Measurements from ENCODE around the gene AP2A2.

Gene AP2A2

DNA sequence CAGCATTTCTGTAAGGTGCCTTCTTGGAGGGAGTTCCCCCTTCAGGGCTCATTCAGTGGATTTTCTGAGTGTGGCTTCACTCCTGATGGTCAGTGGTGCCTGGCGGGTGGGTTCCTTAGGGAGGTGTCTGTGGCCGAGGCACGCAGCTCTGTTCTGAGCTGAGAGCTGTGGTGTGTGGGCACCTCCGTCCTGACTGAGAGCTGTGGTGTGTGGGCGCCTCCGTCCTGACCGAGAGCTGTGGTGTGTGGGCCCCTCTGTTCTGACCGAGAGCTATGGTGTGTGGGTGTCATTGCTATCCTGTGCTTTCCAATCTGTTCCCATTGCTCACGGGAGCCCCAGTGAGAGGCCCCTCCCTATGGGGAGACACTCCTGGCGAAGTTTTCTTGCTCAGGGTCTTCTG, 71.0 kb downstream of the AP2A2 start:
- no peak for DNase-seq (ENCODE audit: low read depth)

DNA sequence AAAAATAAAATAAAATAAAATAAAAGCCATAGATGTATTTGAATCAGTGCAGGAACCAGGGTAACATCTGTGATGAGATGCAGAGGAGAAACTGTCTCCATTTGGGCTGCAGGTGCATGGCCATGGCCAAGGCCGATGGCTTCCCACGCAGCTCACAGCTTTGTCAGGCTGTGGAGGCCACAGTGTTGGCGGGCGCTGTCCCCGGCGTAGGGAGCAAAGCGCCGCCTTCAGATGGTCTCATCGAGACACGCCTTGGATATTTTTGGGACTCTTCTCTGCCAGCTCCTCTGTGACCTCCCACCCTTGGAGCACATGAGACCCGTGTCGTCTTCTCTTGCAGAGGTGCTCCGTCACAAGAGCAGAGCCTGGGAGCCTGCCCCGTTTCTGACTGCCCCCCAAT, 72.2 kb downstream of the AP2A2 start:
- no peak for DNase-seq (ENCODE audit: low read depth)

DNA sequence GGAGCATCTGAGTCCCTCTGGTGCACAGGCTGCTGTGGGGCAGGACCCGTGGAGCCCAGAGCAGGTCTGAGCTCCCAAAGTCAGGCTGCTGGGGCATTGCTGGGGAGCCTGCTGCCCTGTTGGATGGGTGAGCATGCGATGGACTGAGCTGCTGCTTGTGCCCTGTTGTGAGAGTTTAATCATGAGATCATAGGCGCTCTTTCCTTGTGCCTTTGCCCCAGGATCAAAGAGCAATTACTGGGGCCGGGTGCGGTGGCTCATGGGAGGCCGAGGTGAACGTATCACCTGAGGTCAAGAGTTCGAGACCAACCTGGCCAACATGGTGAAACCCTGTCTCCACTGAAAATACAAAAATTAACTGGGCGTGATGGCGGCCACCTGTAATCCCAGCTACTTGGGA, 73.3 kb downstream of the AP2A2 start:
- DNase-seq (ENCODE audit: low read depth) = no peak

DNA sequence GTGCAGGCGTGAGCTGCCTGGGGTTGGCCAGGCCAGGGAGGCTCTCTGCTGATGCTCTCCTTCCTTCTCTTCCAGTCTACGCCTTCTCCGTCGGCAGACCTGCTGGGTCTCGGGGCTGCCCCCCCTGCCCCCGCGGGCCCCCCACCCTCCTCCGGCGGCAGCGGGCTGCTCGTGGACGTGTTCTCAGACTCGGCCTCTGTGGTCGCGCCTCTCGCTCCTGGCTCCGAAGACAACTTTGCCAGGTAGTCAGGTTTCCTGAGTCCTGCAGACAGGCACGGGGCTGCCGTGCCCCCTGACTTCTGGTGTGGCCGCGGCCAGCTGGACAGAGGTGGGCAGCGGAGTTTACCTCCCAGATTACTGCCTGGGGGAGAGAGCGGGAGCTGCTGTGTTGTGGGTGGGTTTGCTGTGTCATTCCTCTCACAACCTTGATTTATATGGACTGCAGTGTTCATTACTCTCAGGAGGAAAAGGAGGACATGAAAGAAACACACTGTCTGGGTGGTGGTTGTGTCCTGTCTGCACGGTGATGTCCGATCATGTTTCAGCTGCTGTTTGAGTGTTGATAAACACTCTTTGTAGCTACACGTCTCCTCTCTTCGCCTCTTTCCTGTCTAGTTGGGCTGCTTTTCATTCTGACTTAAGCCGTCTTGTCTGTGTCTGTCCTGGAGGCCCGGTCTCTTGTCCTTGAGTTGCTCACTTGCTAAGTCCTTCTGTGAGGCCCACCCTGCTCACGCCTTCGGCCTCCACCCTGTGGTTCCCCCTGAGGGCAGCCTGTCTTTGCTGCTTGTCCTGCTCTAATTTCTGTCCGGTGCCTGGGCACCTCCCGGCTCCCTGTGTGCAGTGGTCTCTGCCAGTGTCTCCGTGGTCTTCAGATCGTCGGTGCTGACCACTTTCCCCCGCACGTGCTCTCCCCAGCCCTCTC, 74.9 kb downstream of the AP2A2 start:
- DNase-seq (ENCODE audit: low read depth) = no peak

DNA sequence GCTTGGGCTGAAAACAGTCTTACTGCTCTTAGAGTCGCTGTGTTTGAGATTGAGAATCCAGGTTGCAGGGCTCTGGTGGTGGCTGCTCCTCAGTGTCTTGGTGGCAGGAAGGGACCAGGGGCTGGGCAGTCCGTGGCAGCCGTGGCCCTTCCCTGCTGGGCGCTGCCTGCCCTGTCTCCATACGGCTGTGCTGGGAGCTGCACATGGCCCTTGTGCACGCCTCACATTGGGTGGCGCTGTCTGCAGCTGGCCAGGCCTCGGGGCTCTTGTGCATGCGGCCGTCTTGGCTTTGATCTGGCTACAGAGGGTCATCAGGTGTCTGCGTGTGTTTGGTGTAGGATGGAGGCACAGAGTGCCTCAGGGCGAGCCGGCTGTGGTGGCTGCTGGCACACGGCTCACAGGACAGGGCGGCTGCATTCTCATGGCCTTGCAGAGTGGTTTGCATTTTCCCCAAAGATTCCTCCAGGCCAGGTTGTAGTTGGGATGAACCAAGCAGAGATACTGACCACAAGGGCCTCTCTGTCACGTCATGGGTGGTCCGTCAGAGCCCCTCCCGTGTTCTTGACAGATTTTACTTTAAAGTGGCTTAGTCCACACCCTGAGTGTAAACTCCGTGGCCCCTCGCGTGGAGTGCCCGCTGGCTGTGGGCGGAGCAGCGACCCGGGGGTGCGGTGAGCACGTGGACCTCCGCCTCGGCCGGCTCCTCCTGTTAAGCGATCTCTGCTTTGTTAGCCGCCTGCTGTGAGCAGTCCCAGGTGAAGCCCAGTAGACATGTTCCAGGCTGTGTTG, 76.1 kb downstream of the AP2A2 start:
- DNase-seq (ENCODE audit: low read depth) = no peak

DNA sequence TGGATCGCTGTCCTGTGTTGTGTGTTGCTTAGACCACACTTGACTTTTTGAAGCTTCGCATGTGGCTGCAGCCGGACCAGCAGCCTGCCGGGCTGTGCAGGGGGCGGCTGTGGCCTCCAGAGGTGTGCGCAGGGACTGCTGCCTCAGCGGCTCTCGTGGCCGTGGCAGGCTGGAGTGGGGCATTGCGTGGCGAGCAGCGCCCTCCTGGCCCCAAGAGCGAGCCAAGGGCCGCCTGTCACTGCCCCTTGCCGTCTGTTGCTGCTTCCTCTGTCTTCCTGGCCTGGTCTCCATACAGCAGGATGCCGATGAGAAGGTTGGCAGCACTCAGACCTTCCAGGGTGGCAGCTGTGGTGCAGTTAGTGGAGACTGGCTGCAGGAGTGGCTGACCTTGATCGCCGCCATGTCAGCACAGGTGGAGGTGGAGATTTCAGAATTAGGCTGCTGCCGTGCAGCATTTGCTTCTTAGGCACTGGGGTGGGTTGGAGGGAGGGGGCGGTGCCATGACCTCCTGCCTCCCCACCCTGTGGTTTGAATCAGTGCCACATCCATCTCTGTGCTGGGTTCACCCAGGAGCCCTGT, 76.8 kb downstream of the AP2A2 start:
- DNase-seq (ENCODE audit: low read depth) = no peak

DNA sequence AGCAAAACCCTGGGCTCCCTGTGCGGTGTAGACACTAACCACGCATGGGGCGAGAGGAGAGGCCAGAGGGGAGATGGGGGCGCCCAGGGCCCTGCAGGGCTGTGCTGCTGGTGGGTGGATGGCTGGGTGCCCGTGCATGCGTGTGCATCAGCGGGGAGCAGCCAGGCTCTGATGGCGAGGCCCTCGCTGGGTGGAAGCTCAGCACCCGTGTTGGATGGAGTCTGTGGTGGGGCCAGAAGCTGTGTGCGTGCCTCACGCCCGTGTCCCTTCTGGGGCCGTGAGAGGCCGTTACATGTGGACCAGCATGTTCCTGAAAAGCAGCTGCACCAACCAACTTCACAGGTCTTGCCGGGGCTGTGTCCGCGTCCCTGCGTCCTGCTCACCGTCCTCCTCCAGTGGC, 77.5 kb downstream of the AP2A2 start:
- DNase-seq (ENCODE audit: low read depth) = no peak

DNA sequence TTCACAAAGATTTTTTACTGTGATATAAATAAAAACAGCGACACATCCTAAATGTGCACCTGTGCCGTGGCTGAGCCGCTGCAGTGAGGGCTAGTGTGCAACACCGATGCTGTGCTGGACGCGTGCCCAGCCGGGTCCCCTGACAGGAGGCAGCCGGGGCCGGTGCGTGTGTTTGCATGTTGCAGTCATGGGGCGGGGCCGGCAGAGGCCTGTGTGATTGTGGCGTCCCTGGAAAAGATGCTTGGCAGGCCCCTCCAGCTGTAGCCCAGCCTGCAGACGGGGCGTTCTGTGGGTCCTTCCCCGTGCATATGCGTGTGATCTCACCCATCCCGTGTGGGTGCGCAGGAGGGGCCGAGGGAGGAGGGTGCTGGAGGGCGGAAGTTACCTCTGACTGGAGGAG, 80.3 kb downstream of the AP2A2 start:
- DNase-seq (ENCODE audit: low read depth) = no peak

DNA sequence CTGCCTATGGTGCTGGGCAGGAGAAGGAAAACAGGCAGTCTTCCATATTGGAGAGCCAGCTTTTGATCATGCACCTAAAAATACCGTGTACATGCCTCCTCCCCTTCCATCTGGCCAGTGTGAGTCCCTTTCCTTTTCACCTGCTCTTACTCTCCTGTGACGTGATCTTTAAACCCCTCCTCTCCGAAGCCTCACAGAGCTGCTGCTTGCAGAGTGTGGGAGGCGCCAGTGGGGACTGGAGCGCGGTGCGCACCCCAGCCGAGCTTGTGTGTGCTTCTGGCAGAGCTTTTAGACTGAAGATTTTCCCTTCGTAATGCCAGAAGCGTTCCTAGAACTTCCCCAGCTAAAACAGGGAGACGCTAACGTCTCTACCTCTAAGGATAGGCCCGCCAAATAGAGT, 81.1 kb downstream of the AP2A2 start:
- DNase-seq (ENCODE audit: low read depth) = no peak

DNA sequence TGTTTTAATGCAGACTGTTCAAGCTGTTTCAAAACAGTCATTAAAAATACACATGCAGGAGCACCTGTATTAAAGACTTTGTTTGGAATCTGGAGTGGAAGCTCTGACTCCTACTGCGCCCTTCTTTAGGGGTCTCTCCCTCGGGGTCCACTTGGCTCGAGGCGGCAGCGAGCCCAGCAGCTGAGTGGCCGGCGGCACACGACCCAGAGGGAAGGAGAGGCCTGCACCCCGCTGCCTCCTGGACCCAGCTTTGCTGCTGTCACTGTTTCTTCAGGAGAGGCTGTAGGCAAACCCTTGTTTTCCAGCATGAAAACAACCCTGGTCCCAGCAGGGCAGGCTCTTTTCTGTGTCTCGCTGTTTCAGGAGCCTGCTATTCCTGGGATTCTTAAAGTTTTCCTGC, 81.6 kb downstream of the AP2A2 start:
- DNase-seq (ENCODE audit: low read depth) = no peak

DNA sequence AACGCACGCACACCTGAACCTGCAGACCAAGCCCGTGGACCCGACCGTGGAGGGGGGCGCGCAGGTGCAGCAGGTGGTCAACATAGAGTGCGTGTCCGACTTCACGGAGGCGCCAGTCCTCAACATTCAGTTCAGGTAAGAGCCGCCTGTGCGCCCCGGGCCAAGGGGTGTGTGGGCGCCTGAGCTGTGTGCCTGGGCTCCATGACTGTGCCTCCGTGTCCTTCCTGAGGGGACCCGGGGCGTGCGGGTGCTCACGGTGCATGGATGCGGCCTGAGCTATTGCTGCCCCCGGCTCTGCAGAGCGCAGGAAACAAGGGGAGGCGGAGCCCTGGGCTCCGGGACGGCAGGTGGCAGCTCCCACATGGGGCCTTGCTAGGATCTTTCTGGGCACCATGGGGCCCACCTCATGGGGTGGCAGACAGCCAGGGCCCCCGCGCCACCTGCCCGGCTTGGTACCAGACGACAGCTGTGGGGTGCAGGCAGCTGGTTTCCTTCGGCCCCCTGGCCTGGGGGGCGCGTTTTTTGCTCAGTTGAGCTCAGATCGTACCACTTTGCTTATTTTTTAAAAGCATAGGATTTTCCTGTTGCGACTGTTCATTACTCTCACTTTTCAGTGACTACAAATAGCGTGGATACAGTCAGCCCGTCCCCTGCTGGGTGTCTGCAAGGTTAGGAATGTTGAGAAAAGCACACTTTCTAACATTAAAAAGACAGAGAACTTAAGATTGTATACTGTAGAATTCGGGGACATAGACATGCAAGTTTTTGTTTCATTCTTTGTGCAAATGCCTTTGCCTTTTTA, 82.5 kb downstream of the AP2A2 start:
- DNase-seq (ENCODE audit: low read depth) = no peak

DNA sequence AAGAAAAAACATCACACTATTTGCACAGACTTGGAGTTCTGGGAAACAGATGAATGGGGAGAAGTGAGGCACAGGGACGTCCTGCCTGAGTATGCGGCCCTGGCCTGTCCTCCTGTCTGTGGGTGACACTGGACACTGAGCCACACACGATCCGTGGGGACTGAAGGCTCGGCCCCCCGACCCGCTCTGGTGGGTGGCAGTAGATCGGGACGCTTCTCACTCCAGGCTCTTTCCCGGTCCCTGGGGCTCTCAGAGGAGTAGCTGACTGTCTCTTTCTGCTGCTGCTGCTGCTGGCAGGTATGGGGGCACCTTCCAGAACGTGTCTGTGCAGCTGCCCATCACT, 83.1 kb downstream of the AP2A2 start:
- no peak for DNase-seq (ENCODE audit: low read depth)

DNA sequence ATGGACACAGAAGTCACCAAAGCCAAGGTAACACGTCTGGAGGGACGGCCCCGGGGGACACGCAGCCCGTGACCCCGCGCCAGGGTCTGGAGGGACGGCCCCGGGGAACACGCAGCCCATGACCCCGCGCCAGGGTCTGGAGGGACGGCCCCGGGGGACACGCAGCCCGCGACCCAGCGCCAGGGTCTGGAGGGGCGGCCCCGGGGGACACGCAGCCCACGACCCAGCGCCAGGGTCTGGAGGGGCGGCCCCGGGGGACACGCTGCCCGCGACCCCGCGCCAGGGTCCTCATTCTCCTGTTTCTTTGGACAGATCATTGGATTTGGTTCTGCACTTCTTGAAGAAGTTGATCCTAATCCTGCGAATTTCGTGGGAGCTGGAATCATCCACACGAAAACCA, 83.7 kb downstream of the AP2A2 start:
- no peak for DNase-seq (ENCODE audit: low read depth)

DNA sequence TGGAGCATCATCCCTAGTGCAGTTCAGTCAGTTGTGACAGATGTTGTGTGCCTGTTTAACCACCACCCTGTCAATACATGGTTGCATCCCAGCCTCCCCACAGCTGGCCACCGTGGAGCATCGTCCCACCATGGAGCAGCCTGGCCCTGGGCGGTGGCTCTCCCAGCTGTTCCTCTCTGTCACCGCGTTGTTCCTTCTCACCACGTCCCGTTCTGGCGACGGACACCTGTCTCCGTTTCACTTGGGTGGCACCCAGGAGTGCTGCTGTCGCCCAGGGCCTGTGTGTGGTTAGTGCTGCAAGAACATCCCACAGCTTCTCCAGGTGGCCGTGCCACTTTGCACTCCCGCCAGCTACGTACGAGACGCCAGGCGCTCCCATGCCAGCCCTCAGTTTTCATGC, 84.3 kb downstream of the AP2A2 start:
- DNase-seq (ENCODE audit: low read depth) = no peak

DNA sequence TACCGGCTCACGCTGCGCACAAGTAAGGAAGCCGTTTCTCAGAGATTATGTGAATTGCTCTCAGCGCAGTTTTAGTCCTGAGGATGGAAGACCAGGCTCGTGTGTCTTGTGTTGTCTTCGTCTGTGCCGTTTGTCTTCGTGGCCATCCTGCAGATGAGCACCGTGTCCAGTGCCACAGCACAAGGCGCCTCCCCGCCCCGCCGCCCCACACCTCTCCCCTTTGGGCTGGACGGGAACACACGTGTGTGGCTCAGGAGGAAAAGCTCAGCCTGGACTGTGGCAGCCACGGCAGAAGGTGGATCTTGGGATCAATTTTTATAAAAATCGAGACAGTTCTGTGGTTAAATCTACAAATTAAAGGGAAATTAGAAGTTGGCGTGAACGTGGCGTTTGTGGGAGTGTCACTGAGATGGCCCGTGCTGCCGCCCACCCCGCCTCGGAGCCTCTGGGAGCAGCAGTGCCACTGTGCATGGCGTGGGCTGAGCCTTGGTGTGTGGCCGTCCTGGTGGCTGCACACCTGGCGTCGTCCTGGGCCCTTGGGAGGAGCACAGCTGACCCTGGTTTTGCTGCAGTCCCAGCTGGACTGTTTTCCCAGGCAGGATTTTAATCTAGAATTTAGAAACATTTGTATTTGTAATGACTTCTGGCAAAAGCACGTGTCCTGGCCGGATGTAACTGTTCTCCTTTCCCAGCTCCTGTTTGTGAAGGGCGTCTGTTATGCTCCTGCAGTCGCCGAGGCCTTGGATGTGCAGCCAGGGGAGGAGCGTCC, 85.1 kb downstream of the AP2A2 start:
- DNase-seq (ENCODE audit: low read depth) = no peak

DNA sequence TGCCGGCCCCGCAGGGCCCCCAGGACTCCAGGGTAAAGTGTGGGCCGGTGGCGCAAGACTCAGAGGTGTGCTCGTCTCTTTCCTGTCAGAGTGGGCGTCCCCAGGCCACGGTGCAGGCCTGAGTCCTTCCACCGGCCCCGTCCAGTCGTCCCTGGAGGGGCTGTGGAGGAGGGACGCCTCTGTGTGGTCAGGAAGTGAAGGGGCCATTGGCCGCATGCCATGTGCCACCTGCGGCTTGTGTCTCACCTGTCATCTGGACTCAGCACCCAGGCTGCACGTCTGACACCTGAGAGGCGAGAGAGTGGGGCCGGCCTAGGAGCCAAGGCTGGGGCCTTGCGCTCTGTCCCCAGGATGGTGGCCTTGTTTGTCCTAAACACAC, 85.6 kb downstream of the AP2A2 start:
- DNase-seq (ENCODE audit: low read depth) = no peak

DNA sequence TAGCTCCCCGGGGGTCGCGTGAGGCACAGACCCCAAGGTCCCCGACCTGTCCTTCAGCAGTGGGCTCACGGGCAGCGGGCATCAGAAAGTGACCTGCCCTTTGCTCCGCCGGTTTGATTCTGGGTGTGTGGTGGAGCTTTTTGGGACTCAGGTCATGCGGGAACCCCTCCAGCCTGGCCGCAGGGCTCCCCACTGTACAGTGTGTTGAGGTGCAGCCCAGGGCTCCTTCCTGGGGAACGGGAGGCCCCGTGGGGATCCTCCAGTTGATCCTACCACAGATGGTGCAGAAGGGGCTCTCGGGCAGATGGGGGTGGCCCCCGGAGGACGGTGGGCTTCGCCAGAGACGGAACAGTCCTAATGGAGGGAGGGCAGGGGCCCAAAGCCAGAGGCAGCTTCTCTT, 86.6 kb downstream of the AP2A2 start:
- DNase-seq (ENCODE audit: low read depth) = no peak

DNA sequence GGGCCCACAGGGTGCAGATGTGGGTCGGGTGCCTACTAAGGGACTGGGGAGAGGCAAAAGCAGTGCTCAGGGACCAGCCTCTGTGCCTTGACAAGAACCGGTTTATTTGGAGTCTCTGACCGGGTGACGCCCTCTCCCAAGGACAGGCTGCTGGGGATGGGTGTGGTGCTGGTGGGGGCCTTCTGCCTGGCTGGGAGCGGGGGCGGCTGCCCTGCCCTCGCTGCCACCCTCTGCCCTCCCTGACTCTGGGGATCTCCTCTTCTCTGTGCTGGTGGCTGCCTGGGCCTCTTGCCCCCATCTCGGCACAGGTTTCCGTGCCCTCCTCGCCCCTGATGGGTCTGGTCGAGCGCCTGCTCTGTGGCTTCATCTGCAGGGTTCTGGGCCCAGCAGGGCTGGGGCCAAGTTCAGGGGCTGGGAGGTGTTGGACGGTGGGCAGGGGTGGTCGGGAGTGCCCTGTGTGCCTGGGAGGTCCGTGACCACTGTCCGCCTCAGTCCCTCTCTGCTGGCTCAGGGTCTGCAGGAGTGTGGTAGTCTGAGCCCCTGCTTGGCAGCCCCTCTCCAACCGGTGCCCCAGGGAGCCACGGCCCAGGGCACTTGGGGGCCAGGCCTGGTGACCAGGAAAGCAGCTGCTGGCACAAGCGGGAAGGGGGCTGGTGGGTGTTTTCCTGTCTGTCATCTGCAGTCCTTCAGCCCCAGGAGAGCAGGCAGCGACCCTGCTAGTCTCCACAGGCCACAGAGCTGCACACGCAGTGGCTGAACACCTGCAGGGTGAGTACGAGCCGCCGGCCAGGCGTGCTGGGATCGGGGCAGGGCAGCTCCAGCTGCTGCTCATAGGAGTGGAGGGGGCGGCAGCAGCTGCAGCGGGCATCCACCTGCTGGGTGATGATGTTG, 87.3 kb downstream of the AP2A2 start:
- no peak for DNase-seq (ENCODE audit: low read depth)

DNA sequence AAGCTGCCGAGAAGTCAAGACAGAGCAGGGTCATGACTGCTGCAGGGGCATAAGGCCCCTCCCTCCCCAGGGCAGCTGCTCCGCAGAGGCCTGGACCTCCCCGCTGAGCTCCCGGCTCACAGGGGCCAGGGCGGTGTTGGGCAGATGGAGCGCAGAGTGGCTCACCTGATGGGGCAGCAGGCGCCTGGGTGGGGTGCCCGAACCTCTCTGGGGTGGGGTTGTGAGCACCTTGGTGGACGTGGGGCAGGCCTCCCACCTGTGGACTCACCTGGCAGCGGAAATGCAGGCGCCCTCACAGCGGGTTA, 87.9 kb downstream of the AP2A2 start:
- DNase-seq (ENCODE audit: low read depth) = no peak

DNA sequence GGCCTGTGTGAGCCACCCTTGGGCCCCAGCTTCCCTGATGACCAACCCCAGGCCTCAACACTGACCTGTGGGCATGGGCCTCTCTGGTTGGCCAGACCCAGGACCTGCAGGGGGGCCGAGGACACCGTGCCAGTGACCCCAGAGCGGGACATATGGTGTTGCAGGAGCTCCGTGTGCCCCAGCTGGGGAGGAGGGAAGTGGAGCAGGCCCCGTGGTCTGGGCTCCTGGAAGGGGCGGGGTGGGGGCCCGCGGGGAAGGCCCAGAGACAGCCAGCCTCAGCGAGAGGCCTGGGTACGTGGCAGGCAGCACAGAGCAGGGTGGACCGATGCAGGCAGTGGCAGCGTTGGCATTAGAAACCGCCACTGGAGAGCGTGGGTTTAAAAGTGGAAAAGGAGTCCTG, 88.6 kb downstream of the AP2A2 start:
- DNase-seq (ENCODE audit: low read depth) = no peak

DNA sequence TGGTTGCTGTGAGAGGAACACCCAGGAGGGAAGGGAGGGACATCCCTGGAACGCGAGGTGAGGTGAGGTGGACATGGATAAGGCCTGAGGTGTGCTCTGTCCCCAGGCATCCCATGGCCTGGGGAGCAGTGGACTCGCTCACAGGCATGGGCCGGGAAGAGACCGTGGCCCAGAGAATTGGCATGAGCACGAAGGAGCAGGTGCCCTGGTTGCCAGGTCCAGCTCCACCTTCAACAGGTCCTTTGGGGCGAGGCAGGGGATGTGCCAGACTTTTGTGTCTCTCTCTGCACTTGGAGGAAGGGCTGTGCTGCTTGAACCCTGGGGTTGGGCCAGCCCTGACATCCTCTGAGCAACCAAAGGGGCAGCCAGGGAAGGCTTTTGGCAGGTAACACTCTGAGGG, 89.4 kb downstream of the AP2A2 start:
- no peak for DNase-seq (ENCODE audit: low read depth)
